Lung microvascular endothelial cell (primary cell): ENCODE data around the gene KRTAP9-2. TPM values are rescaled to one million over a fixed set of nuclear protein-coding genes. Genes with fewer than 3 reads are reported as not detected.
"Not testable (repeated sequence)": the region's sequence is repeated elsewhere in the genome, so short reads cannot be mapped to it uniquely, and the experiment has no call there.

Experiments used
- DNase-seq, 2 donors: peaks; one replicate each; pipeline versions ENCODE4 v3.0.0 to v3.0.0-alpha.2; 2010; ENCODE audit warnings: low read depth in 2 of 2
- total RNA-seq: library from RNA; depleted of rRNA; stranded (reverse); fragments of >200 nt; gene quantifications from 2 replicates; pipeline ENCODE4 v1.2.1, GENCODE V29; 2014

Gene KRTAP9-2
- not detected in 2 replicates for total RNA-seq

GRCh38 chr17:41226598-41227095 lies at the start of gene KRTAP9-2:
Gene KRTAP9-2 (plus strand): TSS chr17:41226648. CDS start chr17:41226655, 7 bp downstream.
- DNase-seq = not testable (repeated sequence)

GRCh38 chr17:41176744-41177387 lies 49.6 kb upstream of the KRTAP9-2 start:
- DNase-seq = no peak

- DNase-seq = no peak
These were observed 48.6 kb upstream of the KRTAP9-2 start, which contains the start of gene KRTAP4-2 for GRCh38 chr17:41177727-41178271. Gene KRTAP4-2 (minus strand): TSS chr17:41178221. CDS start chr17:41178164, 57 bp downstream.

GRCh38 chr17:41178341-41178740 lies 48.1 kb upstream of the KRTAP9-2 start:
- DNase-seq = no peak

- no peak for DNase-seq
These were observed 47.4 kb upstream of the KRTAP9-2 start for GRCh38 chr17:41178843-41179616.

- DNase-seq = no peak
These were observed 41.9 kb upstream of the KRTAP9-2 start, which contains the start of gene KRTAP4-1 for GRCh38 chr17:41184480-41184961. Gene KRTAP4-1 (minus strand): TSS chr17:41184911. CDS start chr17:41184854, 57 bp downstream.

GRCh38 chr17:41185001-41185400 lies 41.4 kb upstream of the KRTAP9-2 start:
- DNase-seq = no peak

GRCh38 chr17:41186872-41187271 lies 39.6 kb upstream of the KRTAP9-2 start:
- DNase-seq = no peak

GRCh38 chr17:41189837-41190318 lies 36.6 kb upstream of the KRTAP9-2 start, which contains the start of gene KRTAP9-1:
Gene KRTAP9-1 (plus strand): TSS chr17:41189887. CDS start chr17:41189887, 0 bp downstream.
- not testable (repeated sequence) for DNase-seq

- DNase-seq = no peak
These were observed 36.1 kb upstream of the KRTAP9-2 start for GRCh38 chr17:41190328-41190727.

- no peak for DNase-seq
These were observed 30.4 kb upstream of the KRTAP9-2 start for GRCh38 chr17:41196068-41196467.

- DNase-seq = no peak
These were observed 26.9 kb upstream of the KRTAP9-2 start for GRCh38 chr17:41199421-41200078.

GRCh38 chr17:41211845-41212466 lies 14.5 kb upstream of the KRTAP9-2 start:
- no peak for DNase-seq

- no peak for DNase-seq
These were observed 13.8 kb upstream of the KRTAP9-2 start for GRCh38 chr17:41212524-41213169.

GRCh38 chr17:41215681-41216080 lies 10.8 kb upstream of the KRTAP9-2 start:
- no peak for DNase-seq

GRCh38 chr17:41223821-41224220 lies 2.6 kb upstream of the KRTAP9-2 start:
- DNase-seq = no peak

GRCh38 chr17:41226051-41226450 lies 397 bp upstream of the KRTAP9-2 start:
- DNase-seq = no peak

GRCh38 chr17:41230094-41230493 lies 3.6 kb downstream of the KRTAP9-2 start:
- DNase-seq = no peak

GRCh38 chr17:41231731-41232130 lies 5.3 kb downstream of the KRTAP9-2 start:
- DNase-seq = no peak
